Esophagus squamous epithelium (tissue), 5 donors: ENCODE data around the gene HDAC7. TPM values are rescaled to one million over a fixed set of nuclear protein-coding genes. Genes with fewer than 3 reads are reported as not detected.
A peak's percentile ranks its signal among the peaks of the same experiment; 100 is the strongest.

Experiments used
- DNase-seq: peaks from one replicate; lab custom pipeline; 2025; lab: John Stamatoyannopoulos, UW
- H3K27ac ChIP-seq, 4 donors: fragments of 200-600 bp; sonication (generic); one replicate each; pipeline ENCODE4 v1.5.1; 2016 to 2019; ENCODE audit warnings: mild to moderate bottlenecking in 1 of 4
- H3K27me3 ChIP-seq, 4 donors: fragments of 200-600 bp; sonication (generic); 1 replicate in 3 of 4; 2 replicates in 1 of 4; pipeline versions ENCODE4 v1.5.1 to v1.6.0; 2017 to 2021; ENCODE audit warnings: antibody characterized with exemption in 1 of 4
- H3K36me3 ChIP-seq, 3 donors: fragments of 200-600 bp; sonication (generic); one replicate each; pipeline ENCODE4 v1.5.1; 2016 to 2019
- H3K4me1 ChIP-seq, 3 donors: fragments of 200-600 bp; sonication (generic); one replicate each; pipeline ENCODE4 v1.5.1; 2017 to 2019
- H3K4me3 ChIP-seq, 4 donors: fragments of 200-600 bp; sonication (generic); 1 replicate in 3 of 4; 2 replicates in 1 of 4; pipeline ENCODE4 v1.5.1; 2016 to 2019; ENCODE audit warnings: mild to moderate bottlenecking in 2 of 4, moderate library complexity in 1 of 4
- H3K9me3 ChIP-seq, 3 donors: fragments of 200-600 bp; sonication (generic); one replicate each; pipeline ENCODE4 v1.5.1; 2016 to 2019
- CTCF ChIP-seq, 6 experiments: fragments of 450-650 bp in 4 of 6; fragments of 200-600 bp in 2 of 6; sonication (generic) in 2 of 6; IDR thresholded peaks; one replicate each; pipeline ENCODE4 v1.5.1; 2016 to 2019; ENCODE audit warnings: antibody characterized with exemption in 6 of 6, mild to moderate bottlenecking in 4 of 6, moderate library complexity in 4 of 6
- POLR2A ChIP-seq, 4 donors: fragments of 450-650 bp; IDR thresholded peaks; one replicate each; pipeline ENCODE4 v1.6.1; 2017; ENCODE audit warnings: antibody characterized with exemption in 4 of 4, mild to moderate bottlenecking in 4 of 4, moderate library complexity in 3 of 4
- WGBS, 2 donors: methylation state at CpG; one replicate each; pipeline ENCODE4 v1.1.5; 2018; 5-methylcytosine and 5-hydroxymethylcytosine counted together
- intact Hi-C: fragments of 100-400 bp; cut with DNase I; formaldehyde crosslinking; loops from one replicate; pipeline ENCODE4 v1.15.0; 2022
- total RNA-seq, 4 donors: library from RNA; depleted of rRNA; stranded (reverse); fragments of >200 nt; gene quantifications; one replicate each; pipeline ENCODE4 v1.1.0, GENCODE V29; 2016
- donor health status: DM: yes; HTN: yes; CAD: no.

HDAC7 gene
- total RNA-seq, 4 donors from 2014 or later, result 19.8 to 37.2 (median 24.0) TPM

- 74 to 83% methylated on average over 10 of the region's 16 CpGs for WGBS, 2 donors
- no peak for TF ChIP-seq CTCF (IDR thresholded peaks at IDR 0.05)
- no peak for TF ChIP-seq POLR2A (IDR thresholded peaks at IDR 0.05)
- H3K36me3 ChIP-seq, result peaks cover 5 to 44% (median 6%) of the 10 kb centered on the region in 3 donors
- intact Hi-C loops, result loop anchor here (10.0 kb wide), 1 partner anchor 89 kb away; no protein-coding TSS in a partner anchor
- H3K4me3 ChIP-seq, result no peak overlapping the region
- no peaks in the 10 kb centered on the region for H3K9me3 ChIP-seq
- no peaks in the 10 kb centered on the region for H3K27me3 ChIP-seq
- H3K27ac ChIP-seq, result no peak overlapping the region
- no peak for DNase-seq
- peaks cover 14 to 39% (median 20%) of the 10 kb centered on the region in 3 donors for H3K4me1 ChIP-seq
These were observed 74.1 kb downstream of the HDAC7 start for GRCh38 chr12:47745485-47746041.

- H3K36me3 ChIP-seq, result peaks cover 5 to 37% (median 6%) of the 10 kb centered on the region in 3 donors
- no peak overlapping the region for H3K27ac ChIP-seq
- intact Hi-C loops, result loop anchor here (5.0 to 10.0 kb wide), 2 partner anchors 32 to 90 kb away; no protein-coding TSS in a partner anchor
- H3K4me1 ChIP-seq, result peaks cover 18 to 46% (median 26%) of the 10 kb centered on the region in 3 donors
- no peak for DNase-seq
- no peak overlapping the region for H3K4me3 ChIP-seq
- H3K27me3 ChIP-seq, result no peaks in the 10 kb centered on the region
- no peaks in the 10 kb centered on the region for H3K9me3 ChIP-seq
- TF ChIP-seq POLR2A (IDR thresholded peaks at IDR 0.05) (no peak), CTCF (IDR thresholded peaks at IDR 0.05) (no peak)
- WGBS, 2 donors, result 82 to 87% methylated on average over 8 of the region's 8 CpGs
These were observed 74.8 kb downstream of the HDAC7 start for GRCh38 chr12:47744778-47745436.

GRCh38 chr12:47744005-47744651 is 75.6 kb downstream of the HDAC7 start:
- WGBS, 2 donors, result 44 to 54% methylated on average over 8 to 10 of the region's 10 CpGs
- no peak for DNase-seq
- no peak overlapping the region for H3K27ac ChIP-seq
- no peaks in the 10 kb centered on the region for H3K9me3 ChIP-seq
- H3K4me3 ChIP-seq, result no peak overlapping the region
- peaks cover 23 to 53% (median 30%) of the 10 kb centered on the region in 3 donors for H3K4me1 ChIP-seq
- TF ChIP-seq CTCF (IDR thresholded peaks at IDR 0.05) (peak; percentile 55 to 91 (median 81)), POLR2A (IDR thresholded peaks at IDR 0.05) (no peak)
- intact Hi-C loops, result loop anchor here (5.0 to 10.0 kb wide), 2 partner anchors 33 to 91 kb away; no protein-coding TSS in a partner anchor
- no peaks in the 10 kb centered on the region for H3K27me3 ChIP-seq
- peaks cover 0 to 29% (median 6%) of the 10 kb centered on the region in 3 donors for H3K36me3 ChIP-seq

GRCh38 chr12:47743311-47743860 is 76.3 kb downstream of the HDAC7 start:
- TF ChIP-seq POLR2A (IDR thresholded peaks at IDR 0.05), result no peak
- TF ChIP-seq CTCF (IDR thresholded peaks at IDR 0.05), result no peak
- 89 to 95% methylated on average over 7 of the region's 9 CpGs for WGBS, 2 donors
- peaks cover 23 to 58% (median 30%) of the 10 kb centered on the region in 3 donors for H3K4me1 ChIP-seq

More at GRCh38 chr12:47743311-47743860, 76.3 kb downstream of the HDAC7 start:
- H3K27ac ChIP-seq, result no peak overlapping the region
- H3K36me3 ChIP-seq, result peaks cover 0 to 24% (median 6%) of the 10 kb centered on the region in 3 donors
- H3K4me3 ChIP-seq, result no peak overlapping the region
- no peaks in the 10 kb centered on the region for H3K27me3 ChIP-seq
- no peaks in the 10 kb centered on the region for H3K9me3 ChIP-seq
- intact Hi-C loops, result loop anchor here (5.0 to 10.0 kb wide), 2 partner anchors 34 to 91 kb away; no protein-coding TSS in a partner anchor
- DNase-seq, result no peak
